ENCODE measurements around the gene ZDHHC13. TPM values are rescaled to one million over a fixed set of nuclear protein-coding genes. Genes with fewer than 3 reads are reported as not detected.
A peak's percentile ranks its signal among the peaks of the same experiment; 100 is the strongest.

The ZDHHC13 gene
- total and polyA plus RNA-seq, 11 donors = 4.0 to 13.0 (median 8.9) TPM

GRCh38 chr11:19216709-19217374 is 99.9 kb downstream of the ZDHHC13 start:
- DNase-seq = no peak
- 47 to 78% (median 51%) methylated on average over 2 to 3 of the region's 3 CpGs for WGBS, 4 donors
- ATAC-seq = no peak
- H3K36me3 ChIP-seq = no peaks in the 10 kb centered on the region
- H3K4me1 ChIP-seq = peaks cover 0 to 28% (median 6%) of the 10 kb centered on the region in 12 donors
- intact Hi-C loops (cut with DNase I) = no loop called here
- H3K9me3 ChIP-seq = no peaks in the 10 kb centered on the region
- H3K4me3 ChIP-seq = no peak overlapping the region
- peak overlapping the region in 4 of 12 donors; percentile 61 to 79 (median 78) for H3K27ac ChIP-seq
- TF ChIP-seq POLR2A (IDR thresholded peaks at IDR 0.05) (no peak), CTCF (IDR thresholded peaks at IDR 0.05) (no peak)
- H3K27me3 ChIP-seq = peaks cover 0 to 2% (median 0%) of the 10 kb centered on the region in 9 donors

- Histone ChIP-seq H3K27me3 (peaks cover 0 to 2% (median 0%) of the 10 kb centered on the region in 9 donors), H3K27ac (peak overlapping the region; percentile 38 to 85 (median 73)), H3K4me1 (peaks cover 0 to 28% (median 6%) of the 10 kb centered on the region in 12 donors), H3K4me3 (no peak overlapping the region), H3K9me3 (peaks cover 0 to 8% (median 0%) of the 10 kb centered on the region in 12 donors), H3K36me3 (no peaks in the 10 kb centered on the region)
- DNase-seq (no peak), ATAC-seq (peak; percentile 50 to 61 (median 58))
- WGBS, 4 donors = 42 to 66% (median 52%) methylated on average over 3 of the region's 3 CpGs
- intact Hi-C loops (cut with DNase I) = no loop called here
- TF ChIP-seq CTCF (IDR thresholded peaks at IDR 0.05) (no peak), POLR2A (IDR thresholded peaks at IDR 0.05) (no peak)
Observed at GRCh38 chr11:19218216-19218615, 101.2 kb downstream of the ZDHHC13 start.

- no peak for TF ChIP-seq CTCF (IDR thresholded peaks at IDR 0.05)
- TF ChIP-seq POLR2A (IDR thresholded peaks at IDR 0.05) = no peak
- intact Hi-C loops (cut with DNase I) = no loop called here
- H3K4me3 ChIP-seq = no peak overlapping the region
- peak overlapping the region; percentile 38 to 85 (median 73) for H3K27ac ChIP-seq
- peak; percentile 77 to 88 (median 82) for ATAC-seq
- H3K4me1 ChIP-seq = peaks cover 0 to 28% (median 6%) of the 10 kb centered on the region in 12 donors
- H3K9me3 ChIP-seq = peaks cover 0 to 8% (median 0%) of the 10 kb centered on the region in 12 donors
- DNase-seq = peak in 4 of 5 donors; percentile 62 to 79 (median 72)
- no peaks in the 10 kb centered on the region for H3K36me3 ChIP-seq
- H3K27me3 ChIP-seq = no peaks in the 10 kb centered on the region
- 53 to 65% (median 59%) methylated on average over 15 of the region's 15 CpGs for WGBS, 4 donors
Observed at GRCh38 chr11:19218786-19219460, 102.0 kb downstream of the ZDHHC13 start.
